Stimulated activated CD4-positive, alpha-beta T cell treated with anti-CD3 and anti-CD28 coated beads, Interleukin-4, amount 100 ng/mL, for 1 hour (primary cell): ENCODE data around the gene COL4A1.

ENCODE experiments used
- DNase-seq: peaks from one replicate; pipeline ENCODE4 v3.0.0-alpha.2; 2020

Gene COL4A1

GRCh38 chr13:110103534-110103933 is 203.4 kb downstream of the COL4A1 start:
- DNase-seq = no peak

- no peak for DNase-seq
These were observed 203.9 kb downstream of the COL4A1 start for GRCh38 chr13:110103026-110103425.

GRCh38 chr13:110102053-110102452 is 204.9 kb downstream of the COL4A1 start:
- DNase-seq = no peak

DNA sequence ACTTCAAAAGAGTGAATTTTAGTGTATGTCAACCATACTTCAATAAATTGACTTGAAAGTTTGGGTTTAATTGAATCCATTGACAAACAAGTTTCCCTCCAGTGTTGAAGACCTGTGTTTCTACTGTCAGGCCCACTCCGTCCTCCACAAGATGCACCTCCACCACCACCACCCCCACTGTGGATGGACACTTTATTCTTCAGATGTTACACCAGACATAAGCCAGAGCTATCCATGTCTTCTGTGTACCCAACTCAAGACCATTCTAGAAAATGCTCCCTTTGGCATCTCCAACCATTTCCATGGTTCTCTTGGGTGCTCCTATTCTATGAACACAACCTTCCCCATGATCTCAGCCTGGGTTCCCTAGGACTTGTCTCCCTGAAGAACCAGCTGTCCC is 207.0 kb downstream of the COL4A1 start:
- DNase-seq = no peak
